ENCODE results near the gene ZNF335.
"Not testable (repeated sequence)": the region's sequence is repeated elsewhere in the genome, so short reads cannot be mapped to it uniquely, and the experiment has no call there.

The ZNF335 gene

GRCh38 chr20:46007671-46008070 lies 35.7 kb upstream of the ZNF335 start:
- no peak overlapping the region for H3K4me3 ChIP-seq

DNA sequence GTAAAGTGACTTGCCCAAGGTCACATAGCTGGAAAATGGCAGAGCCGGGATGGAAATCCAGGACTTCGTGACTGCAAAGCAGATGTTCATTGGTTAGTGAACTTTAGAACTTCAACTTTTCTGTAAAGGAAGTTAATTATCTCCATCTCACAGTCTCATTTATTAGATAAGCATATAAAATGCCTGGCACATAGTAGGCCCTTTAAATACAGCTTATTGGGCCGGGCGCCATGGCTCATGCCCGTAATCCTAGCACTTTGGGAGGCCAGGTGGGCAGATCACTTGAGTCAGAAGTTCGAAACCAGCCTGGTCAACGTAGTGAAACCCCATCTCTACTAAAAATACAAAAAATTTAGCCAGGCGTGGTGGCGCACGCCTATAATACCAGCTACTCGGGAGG lies 35.0 kb upstream of the ZNF335 start:
- no peak overlapping the region for H3K4me3 ChIP-seq
- no peaks in the 10 kb centered on the region for H3K4me1 ChIP-seq
- H3K9me3 ChIP-seq: no peaks in the 10 kb centered on the region
- peaks cover 69% of the 10 kb centered on the region for H3K27me3 ChIP-seq (ENCODE audit: low read depth)
- H3K36me3 ChIP-seq (replicated peaks): no peaks in the 10 kb centered on the region
- in situ Hi-C loops (cut with MboI; ENCODE audit: low sequenced_read_pairs): no loop called here
- DNase-seq (ENCODE audit: low spot score in 2 of 2): no peak

More at GRCh38 chr20:46007671-46008070, 35.7 kb upstream of the ZNF335 start:
- H3K36me3 ChIP-seq (replicated peaks): no peaks in the 10 kb centered on the region
- in situ Hi-C loops (cut with MboI; ENCODE audit: low sequenced_read_pairs): no loop called here
- H3K9me3 ChIP-seq: no peaks in the 10 kb centered on the region
- H3K27me3 ChIP-seq (ENCODE audit: low read depth): peaks cover 70% of the 10 kb centered on the region
- H3K4me1 ChIP-seq: no peaks in the 10 kb centered on the region
- no peak for DNase-seq (ENCODE audit: low spot score in 2 of 2)

GRCh38 chr20:46006022-46006705 lies 34.2 kb upstream of the ZNF335 start:
- no peak for DNase-seq (ENCODE audit: low spot score in 2 of 2)
- no peaks in the 10 kb centered on the region for H3K4me1 ChIP-seq
- H3K9me3 ChIP-seq: no peaks in the 10 kb centered on the region
- in situ Hi-C loops (cut with MboI; ENCODE audit: low sequenced_read_pairs): no loop called here
- H3K36me3 ChIP-seq (replicated peaks): no peaks in the 10 kb centered on the region
- H3K27me3 ChIP-seq (ENCODE audit: low read depth): peaks cover 67% of the 10 kb centered on the region
- H3K4me3 ChIP-seq: no peak overlapping the region

DNA sequence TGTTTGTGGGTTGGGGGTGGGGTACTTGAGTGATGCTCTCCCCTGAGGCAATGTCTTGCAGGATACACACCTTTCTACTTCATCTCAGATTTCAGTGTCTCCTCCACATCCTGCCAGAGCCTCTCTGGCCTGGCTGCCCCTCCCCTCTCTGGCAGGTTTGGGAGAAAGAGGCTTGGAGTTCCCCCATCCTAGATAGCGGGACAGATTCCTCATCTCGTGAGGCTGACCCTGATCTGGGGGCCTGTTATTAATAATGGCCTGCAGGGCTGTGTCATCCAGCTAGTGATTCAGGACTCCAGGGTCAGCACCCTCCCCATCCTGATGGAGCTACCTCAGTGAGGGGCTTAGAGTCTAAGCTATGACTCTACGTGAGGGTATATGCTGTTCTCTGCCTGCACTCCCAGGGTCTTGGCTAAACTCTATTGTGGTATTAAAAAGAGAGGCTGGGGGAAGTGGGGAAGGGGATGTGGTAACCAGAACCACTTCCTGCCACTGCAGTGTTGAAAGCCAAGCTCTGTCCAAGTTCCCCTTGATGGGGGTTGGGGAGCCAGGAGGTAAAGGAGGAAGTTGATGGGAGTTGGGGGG lies 33.0 kb upstream of the ZNF335 start:
- no peaks in the 10 kb centered on the region for H3K4me1 ChIP-seq
- peaks cover 58% of the 10 kb centered on the region for H3K27me3 ChIP-seq (ENCODE audit: low read depth)
- in situ Hi-C loops (cut with MboI; ENCODE audit: low sequenced_read_pairs): no loop called here
- no peaks in the 10 kb centered on the region for H3K9me3 ChIP-seq
- no peak for DNase-seq (ENCODE audit: low spot score in 2 of 2)
- no peak overlapping the region for H3K4me3 ChIP-seq
- H3K36me3 ChIP-seq (replicated peaks): no peaks in the 10 kb centered on the region

DNA sequence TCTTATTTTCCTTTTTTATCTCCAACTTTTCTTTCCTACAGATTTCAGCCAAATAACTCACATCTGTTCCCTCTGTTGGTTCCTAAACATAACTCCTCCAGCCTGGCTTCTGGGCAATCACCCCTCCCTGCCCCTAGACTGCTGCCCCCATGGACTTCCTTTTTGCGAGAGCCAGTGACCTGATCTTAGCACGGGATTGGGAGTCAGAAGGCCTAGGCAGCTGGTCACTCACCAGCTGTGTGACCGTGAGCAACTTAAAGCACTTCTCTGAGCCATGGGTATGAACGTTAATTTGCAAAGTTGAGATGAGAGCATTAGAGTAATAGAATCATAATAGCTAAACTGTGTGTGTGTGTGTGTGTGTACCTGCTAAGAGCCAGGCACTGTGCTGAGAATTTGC lies 32.2 kb upstream of the ZNF335 start:
- Histone ChIP-seq H3K4me1 (no peaks in the 10 kb centered on the region), H3K4me3 (no peak overlapping the region), H3K27me3 (ENCODE audit: low read depth) (peaks cover 51% of the 10 kb centered on the region), H3K36me3 (replicated peaks) (no peaks in the 10 kb centered on the region), H3K9me3 (no peaks in the 10 kb centered on the region)
- in situ Hi-C loops (cut with MboI; ENCODE audit: low sequenced_read_pairs): no loop called here
- no peak for DNase-seq (ENCODE audit: low spot score in 2 of 2)

DNA sequence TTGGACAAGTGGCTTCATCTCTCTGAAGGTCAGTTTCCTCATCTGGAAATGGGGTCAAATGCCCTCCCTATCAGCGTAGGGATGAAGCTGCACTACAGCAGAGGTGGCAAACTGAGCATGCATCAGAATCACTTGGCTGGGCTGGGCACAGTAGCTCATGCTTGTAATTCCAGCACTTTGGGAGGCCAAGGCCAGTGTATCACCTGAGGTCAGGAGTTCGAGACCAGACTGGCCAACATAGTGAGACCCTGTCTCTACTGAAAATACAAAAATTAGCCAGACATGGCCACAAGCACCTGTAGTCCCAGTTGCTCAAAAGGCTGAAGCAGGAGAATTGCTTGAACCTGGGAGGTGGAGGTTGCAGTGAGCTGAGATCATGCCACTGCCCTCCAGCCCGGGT lies 30.0 kb upstream of the ZNF335 start:
- in situ Hi-C loops (cut with MboI; ENCODE audit: low sequenced_read_pairs): no loop called here
- Histone ChIP-seq H3K27me3 (ENCODE audit: low read depth) (peaks cover 34% of the 10 kb centered on the region), H3K4me1 (no peaks in the 10 kb centered on the region), H3K9me3 (no peaks in the 10 kb centered on the region), H3K36me3 (replicated peaks) (no peaks in the 10 kb centered on the region), H3K4me3 (no peak overlapping the region)
- DNase-seq (ENCODE audit: low spot score in 2 of 2): no peak

GRCh38 chr20:46001498-46001897 lies 29.5 kb upstream of the ZNF335 start:
- no peak for DNase-seq (ENCODE audit: low spot score in 2 of 2)
- Histone ChIP-seq H3K36me3 (replicated peaks) (no peaks in the 10 kb centered on the region), H3K9me3 (no peaks in the 10 kb centered on the region), H3K27me3 (ENCODE audit: low read depth) (peaks cover 29% of the 10 kb centered on the region; the same call in 1 of the 2 replicates), H3K4me3 (no peak overlapping the region), H3K4me1 (no peaks in the 10 kb centered on the region)
- in situ Hi-C loops (cut with MboI; ENCODE audit: low sequenced_read_pairs): no loop called here

DNA sequence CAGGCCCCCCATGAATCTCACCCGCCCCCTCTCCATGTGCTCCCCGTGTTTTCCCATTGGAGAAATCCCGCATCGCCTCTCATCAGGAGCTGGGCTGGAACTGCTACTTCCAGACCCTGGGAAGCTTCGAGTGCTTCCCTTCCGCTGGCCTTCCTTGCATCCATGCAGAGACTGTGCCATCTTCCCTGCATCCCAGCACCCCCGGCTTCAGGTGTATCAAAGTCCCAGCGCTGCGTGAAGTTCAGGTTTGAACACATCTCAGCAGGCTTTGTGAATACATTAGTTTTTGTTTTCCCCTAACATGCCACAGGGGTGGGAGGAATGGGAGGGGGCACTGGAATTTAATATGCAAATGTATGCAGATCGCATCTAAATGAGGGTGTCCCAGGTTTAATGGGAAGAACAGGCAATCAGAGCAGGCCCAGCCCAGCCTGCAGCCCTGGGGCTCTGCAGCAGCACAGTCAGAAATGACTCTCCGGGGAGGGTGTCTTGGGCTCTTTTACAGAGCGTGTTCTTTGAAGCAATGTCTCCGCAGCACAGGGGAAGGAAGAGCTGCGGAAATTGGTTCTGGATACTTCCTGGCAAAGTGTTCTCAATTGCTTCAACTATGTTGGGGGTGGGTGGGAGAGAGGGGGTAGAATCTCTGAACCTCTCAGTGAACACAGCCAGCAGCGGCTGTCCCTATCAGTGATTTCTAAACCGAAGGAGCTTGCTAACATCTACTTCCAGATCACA lies 28.4 kb upstream of the ZNF335 start:
- no peaks in the 10 kb centered on the region for H3K36me3 ChIP-seq (replicated peaks)
- no peaks in the 10 kb centered on the region; the same call in 1 of the 2 replicates for H3K4me1 ChIP-seq
- H3K9me3 ChIP-seq: no peaks in the 10 kb centered on the region
- no peak overlapping the region for H3K4me3 ChIP-seq
- in situ Hi-C loops (cut with MboI; ENCODE audit: low sequenced_read_pairs): no loop called here
- H3K27me3 ChIP-seq (ENCODE audit: low read depth): peaks cover 20% of the 10 kb centered on the region; the same call in 1 of the 2 replicates
- no peak for DNase-seq (ENCODE audit: low spot score in 2 of 2)

DNA sequence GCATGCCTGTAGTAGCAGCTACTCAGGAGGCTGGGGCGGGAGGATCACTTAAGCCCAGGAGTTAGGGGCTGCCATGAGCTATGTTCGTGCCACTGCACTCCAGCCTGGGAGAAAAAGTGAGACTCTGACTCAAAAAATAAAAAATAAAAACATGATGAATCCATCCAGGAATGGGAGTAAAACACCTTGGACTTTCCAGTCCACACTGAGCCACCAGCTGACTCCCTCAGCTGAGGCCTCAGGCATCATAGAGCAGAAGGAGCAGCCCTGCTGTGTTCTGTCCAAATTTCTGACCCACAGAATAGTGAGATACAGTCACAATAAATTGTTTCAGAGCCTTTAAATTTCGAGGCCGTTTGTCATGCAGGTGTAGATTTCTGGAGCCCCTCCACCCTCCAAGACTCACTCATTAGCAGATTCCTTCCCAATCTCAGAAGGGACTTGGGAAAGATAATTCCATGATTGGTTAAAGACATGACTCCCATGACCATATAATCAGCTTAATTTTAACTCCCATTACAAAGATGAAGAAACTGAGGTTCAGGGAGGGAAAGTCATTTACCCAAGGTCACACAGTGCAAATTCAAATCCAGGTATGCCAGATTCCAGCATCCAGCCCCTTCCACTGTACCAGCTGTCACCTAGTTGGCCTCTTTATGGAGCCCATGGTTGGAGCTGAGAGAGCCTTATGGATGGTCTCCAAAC lies 27.7 kb upstream of the ZNF335 start:
- DNase-seq (ENCODE audit: low spot score in 2 of 2): no peak
- H3K4me3 ChIP-seq: no peak overlapping the region
- in situ Hi-C loops (cut with MboI; ENCODE audit: low sequenced_read_pairs): no loop called here

GRCh38 chr20:45998761-45999160 lies 26.8 kb upstream of the ZNF335 start:
- DNase-seq (ENCODE audit: low spot score in 2 of 2): no peak
- no peak overlapping the region for H3K4me3 ChIP-seq
- H3K27me3 ChIP-seq (ENCODE audit: low read depth): peaks cover 17% of the 10 kb centered on the region; the same call in 1 of the 2 replicates
- no peaks in the 10 kb centered on the region; the same call in 1 of the 2 replicates for H3K4me1 ChIP-seq
- H3K36me3 ChIP-seq (replicated peaks): no peaks in the 10 kb centered on the region
- in situ Hi-C loops (cut with MboI; ENCODE audit: low sequenced_read_pairs): no loop called here
- no peaks in the 10 kb centered on the region for H3K9me3 ChIP-seq

More for the DNA sequence above, 27.7 kb upstream of the ZNF335 start:
- no peaks in the 10 kb centered on the region for H3K36me3 ChIP-seq (replicated peaks)
- H3K4me1 ChIP-seq: no peaks in the 10 kb centered on the region; the same call in 1 of the 2 replicates
- H3K27me3 ChIP-seq (ENCODE audit: low read depth): peaks cover 17% of the 10 kb centered on the region; the same call in 1 of the 2 replicates
- no peaks in the 10 kb centered on the region for H3K9me3 ChIP-seq

- no peak overlapping the region for H3K4me3 ChIP-seq
- no peaks in the 10 kb centered on the region; the same call in 1 of the 2 replicates for H3K4me1 ChIP-seq
- in situ Hi-C loops (cut with MboI; ENCODE audit: low sequenced_read_pairs): no loop called here
- no peaks in the 10 kb centered on the region for H3K36me3 ChIP-seq (replicated peaks)
- H3K9me3 ChIP-seq: no peaks in the 10 kb centered on the region
- DNase-seq (ENCODE audit: low spot score in 2 of 2): no peak
- H3K27me3 ChIP-seq (ENCODE audit: low read depth): peaks cover 17% of the 10 kb centered on the region; the same call in 1 of the 2 replicates
Observed at GRCh38 chr20:45998337-45998736, 26.3 kb upstream of the ZNF335 start.

DNA sequence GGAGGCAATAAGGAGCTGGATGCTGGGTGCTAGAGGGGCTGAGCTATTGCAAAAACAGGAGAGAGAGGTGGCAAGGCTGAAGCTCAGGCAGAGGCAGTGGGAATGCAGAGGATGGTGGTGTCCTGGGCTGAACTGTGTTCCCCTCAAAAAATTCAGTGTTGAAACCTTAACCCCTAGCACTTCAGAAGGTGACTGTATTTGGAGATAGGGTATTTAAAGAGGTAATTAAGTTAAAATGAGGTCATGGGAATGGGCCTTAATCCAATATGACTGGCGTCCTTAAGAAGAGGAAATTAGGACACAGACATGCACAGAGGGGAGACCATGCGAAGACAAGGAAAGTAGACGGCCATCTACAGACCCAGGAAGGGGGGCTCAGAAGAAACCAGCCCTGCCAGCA lies 25.2 kb upstream of the ZNF335 start:
- H3K4me1 ChIP-seq: no peaks in the 10 kb centered on the region; the same call in 1 of the 2 replicates
- in situ Hi-C loops (cut with MboI; ENCODE audit: low sequenced_read_pairs): no loop called here
- no peaks in the 10 kb centered on the region for H3K9me3 ChIP-seq
- H3K27me3 ChIP-seq (ENCODE audit: low read depth): peaks cover 14% of the 10 kb centered on the region; the same call in 1 of the 2 replicates
- DNase-seq (ENCODE audit: low spot score in 2 of 2): no peak
- no peaks in the 10 kb centered on the region for H3K36me3 ChIP-seq (replicated peaks)
- H3K4me3 ChIP-seq: no peak overlapping the region

DNA sequence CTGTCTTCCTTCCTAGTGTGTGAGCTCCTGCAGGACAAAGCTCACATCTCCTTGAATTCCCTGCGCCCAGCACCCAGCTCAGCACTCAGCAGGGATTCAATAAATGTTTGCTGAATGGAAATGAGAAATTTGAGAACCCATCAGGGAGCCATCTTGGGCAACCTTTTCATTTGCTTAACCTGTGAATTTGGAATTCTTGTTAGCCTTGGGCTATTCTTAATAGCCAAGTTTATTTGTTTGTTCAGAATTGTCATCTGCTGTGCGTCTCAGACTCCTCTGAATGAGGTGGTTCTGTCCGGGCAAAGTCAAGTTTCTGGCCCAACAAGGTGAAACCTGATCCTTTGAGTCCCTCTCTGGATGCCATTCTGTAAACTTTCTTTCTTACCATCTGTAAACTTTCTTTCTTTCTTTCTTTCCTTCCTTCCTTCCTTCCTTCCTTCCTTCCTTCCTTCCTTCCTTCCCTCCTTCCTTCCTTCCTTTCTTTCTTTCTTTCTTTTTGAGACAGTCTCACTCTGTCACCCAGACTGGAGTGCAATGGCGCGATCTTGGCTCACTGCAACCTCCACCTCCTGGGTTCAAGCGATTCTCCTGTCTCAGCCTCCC lies 23.6 kb upstream of the ZNF335 start:
- DNase-seq (ENCODE audit: low spot score in 2 of 2); H3K27me3 ChIP-seq (ENCODE audit: low read depth); H3K4me3 ChIP-seq; in situ Hi-C loops (cut with MboI; ENCODE audit: low sequenced_read_pairs); H3K9me3 ChIP-seq; H3K36me3 ChIP-seq (replicated peaks); H3K4me1 ChIP-seq: not testable (repeated sequence)
